Fibroblast of skin of left biceps (primary cell): ENCODE data around the gene RBFOX2.

Experiments
- DNase-seq, 2 experiments: peaks; one replicate each; pipeline ENCODE4 v3.0.0-alpha.2; 2013; ENCODE audit warnings: low read depth in 2 of 2

RBFOX2 gene

GRCh38 chr22:35781898-35782297, 246.7 kb downstream of the RBFOX2 start:
- DNase-seq = no peak

DNA sequence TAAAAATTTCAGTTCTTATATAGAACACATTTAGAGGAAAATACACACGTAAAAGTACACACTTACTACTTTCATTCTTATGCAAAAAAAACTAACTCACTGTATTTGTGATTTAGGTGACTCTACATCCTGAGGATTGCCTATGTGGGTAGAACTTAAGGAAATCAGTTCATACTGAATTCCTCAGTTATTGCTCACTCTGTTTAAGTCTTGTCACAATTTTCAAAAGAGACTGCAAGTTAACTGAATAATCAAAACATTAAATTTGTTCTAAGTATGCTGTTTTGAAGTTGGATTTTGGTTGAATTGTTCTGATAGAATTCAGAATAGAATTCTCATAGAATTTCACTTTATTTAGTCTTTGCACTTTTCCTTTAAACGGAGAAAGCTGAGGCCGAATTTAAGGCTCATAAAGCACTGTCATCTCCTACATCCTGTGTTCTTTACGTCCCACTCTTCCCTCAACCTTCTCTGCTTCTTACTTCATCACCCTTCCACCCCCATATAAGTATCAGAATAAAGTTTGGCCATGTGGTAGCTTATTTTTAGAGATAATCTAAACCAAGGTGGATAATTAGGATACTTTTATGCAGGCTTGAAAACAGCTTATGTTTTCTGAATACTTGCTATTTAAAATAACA, 251.2 kb downstream of the RBFOX2 start:
- peak; percentile 35 to 40 for DNase-seq

GRCh38 chr22:35775339-35775738, 253.3 kb downstream of the RBFOX2 start:
- no peak for DNase-seq

- no peak for DNase-seq
These were observed 258.6 kb downstream of the RBFOX2 start for GRCh38 chr22:35769974-35770373.

DNA sequence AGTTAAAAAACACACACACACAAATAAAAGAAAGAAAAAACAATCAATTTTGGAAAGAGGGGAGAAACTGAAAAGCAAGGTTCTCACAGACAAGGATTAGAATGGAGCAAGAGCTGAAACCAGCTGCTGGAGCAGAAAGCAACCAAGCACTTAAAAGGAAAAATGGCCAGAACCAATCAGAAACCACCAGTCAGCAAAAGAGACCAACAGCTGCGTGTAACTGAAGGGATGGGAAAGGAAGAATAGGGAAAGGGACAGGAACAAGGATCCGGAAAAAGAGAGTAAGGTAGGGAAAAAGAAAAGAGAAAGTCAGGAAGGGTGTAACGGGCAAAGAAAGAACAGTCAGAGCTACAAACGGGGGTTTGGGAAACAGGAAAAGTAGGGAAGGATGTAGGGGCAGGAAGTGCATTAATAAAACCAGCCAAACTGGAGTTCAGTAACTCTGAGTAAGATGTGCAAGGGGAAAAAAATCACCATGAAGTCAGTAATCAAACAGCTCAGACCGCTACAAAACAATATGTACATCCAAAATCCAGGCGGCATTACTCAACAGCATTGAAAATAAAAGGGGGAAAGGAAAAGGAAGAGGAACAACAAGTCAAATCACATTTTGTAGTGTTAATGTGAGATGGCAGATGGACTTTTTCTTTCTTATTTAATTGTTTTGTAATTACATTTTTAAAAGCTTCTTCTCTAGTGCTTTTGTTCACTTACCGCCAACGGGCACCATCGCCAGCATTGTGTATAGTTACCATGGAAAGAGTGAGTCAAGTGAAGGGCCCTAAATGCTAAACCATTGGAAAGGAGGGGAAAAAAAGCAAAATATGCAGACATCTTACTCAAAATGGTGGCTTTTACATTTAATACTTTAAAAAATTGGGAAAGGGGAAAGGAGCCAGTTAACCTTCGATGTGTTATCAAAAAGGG, 261.7 kb downstream of the RBFOX2 start:
- no peak for DNase-seq

GRCh38 chr22:35761037-35761436, 267.6 kb downstream of the RBFOX2 start:
- no peak for DNase-seq

GRCh38 chr22:35758394-35758793, 270.2 kb downstream of the RBFOX2 start:
- no peak for DNase-seq

DNA sequence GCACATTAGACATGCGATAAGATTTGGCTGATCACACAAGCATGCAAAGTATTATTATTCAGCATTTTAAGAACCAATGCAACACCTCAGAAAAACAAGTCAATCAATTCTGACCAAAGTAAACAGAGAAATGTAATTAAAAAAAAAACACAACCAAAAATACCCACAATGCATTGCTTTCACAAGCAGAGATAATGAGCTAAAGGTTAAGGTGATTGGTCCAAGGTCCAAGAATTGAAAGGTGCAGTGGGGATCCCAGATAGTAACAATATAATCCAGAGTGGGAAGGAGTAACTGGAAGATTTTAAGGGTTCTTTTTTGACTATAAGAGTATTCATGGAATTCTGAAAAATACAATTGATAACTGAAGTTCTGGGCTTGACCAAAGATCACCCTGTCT, 271.9 kb downstream of the RBFOX2 start:
- DNase-seq = no peak

GRCh38 chr22:35754761-35755160, 273.9 kb downstream of the RBFOX2 start:
- no peak for DNase-seq

DNA sequence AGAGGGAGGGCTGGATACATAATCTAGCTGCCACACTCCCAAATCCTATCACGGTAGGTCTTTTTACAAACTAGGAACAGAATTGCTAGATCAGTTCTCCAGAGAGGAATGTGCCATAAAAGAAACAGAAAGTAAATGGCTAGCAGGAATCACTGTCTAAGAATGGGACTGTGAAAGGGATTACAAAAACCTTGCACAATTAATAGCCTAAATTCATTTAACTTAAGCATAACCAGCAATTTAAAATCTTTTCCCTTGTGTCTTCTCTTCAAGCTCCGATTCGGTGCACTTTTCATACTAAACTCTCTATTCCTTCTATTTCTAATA, 275.8 kb downstream of the RBFOX2 start:
- no peak for DNase-seq

GRCh38 chr22:35752006-35752862, 276.4 kb downstream of the RBFOX2 start:
- DNase-seq = no peak

- DNase-seq = no peak
These were observed 278.8 kb downstream of the RBFOX2 start for GRCh38 chr22:35749808-35750207.

DNA sequence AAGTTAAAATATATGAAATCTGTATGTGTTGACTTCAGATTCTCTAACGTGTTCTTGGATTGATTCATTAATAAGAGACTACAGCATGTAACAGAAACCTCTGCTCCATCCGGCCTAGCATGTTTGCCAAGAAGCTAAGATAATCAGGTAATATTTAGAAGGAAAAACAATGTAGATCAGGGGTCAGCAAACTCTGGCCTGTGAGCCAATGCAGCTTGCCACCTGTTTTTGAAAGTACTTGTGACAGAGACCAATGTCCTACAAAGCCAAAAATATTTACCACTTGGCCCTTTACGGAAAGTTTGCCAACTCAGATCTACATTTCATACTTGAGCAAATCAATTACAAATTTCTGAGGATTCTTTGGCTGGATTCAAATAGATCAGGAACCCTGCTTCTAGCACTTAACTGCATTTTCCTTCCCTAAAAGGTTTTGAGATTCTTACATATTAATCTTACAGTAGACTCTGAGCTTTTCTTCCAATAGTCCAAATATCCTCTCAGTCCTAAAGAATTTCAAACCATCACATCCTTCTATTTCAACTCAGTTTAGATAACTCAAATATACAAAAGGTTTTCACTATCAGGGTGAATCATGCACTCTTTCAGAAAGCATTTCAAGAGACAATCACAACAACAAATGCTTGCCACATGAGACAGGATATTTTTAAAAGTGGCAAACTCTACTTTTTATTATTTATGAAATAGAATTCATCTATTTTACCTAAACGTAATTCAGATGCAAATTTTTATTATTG, 281.5 kb downstream of the RBFOX2 start:
- no peak for DNase-seq

- no peak for DNase-seq
These were observed 282.4 kb downstream of the RBFOX2 start for GRCh38 chr22:35746248-35746647.

GRCh38 chr22:35743326-35743860, 285.2 kb downstream of the RBFOX2 start:
- no peak for DNase-seq

- peak in 1 of 2 experiments; percentile 34 for DNase-seq
These were observed 286.1 kb downstream of the RBFOX2 start for GRCh38 chr22:35742342-35743100.

- no peak for DNase-seq
These were observed 288.0 kb downstream of the RBFOX2 start for GRCh38 chr22:35740616-35741015.

DNA sequence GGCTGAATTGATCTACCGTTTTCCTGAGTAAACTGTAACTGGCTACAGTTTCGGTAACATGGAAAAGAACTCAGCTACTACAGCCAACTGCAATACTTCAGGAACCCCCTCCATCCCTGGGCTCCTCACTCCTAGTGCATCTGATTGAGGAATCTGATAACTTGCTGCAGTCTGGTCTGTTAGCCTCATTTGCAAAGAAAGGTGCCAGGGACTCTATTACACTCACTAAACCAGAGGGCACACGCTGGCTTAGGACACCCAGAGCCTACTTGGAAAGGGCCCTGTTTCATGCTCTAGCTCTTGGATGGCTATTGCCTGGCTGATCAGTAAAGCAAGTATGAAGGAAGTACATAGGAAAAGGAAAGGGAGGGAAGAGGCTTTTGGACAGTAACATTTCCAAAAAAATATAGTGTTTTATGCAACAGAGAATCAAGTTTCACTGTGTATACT, 288.7 kb downstream of the RBFOX2 start:
- DNase-seq = no peak

- DNase-seq = no peak
These were observed 289.3 kb downstream of the RBFOX2 start for GRCh38 chr22:35739076-35739930.
